B cell (primary cell): ENCODE results near the gene SORL1. TPM values are rescaled to one million over a fixed set of nuclear protein-coding genes. Genes with fewer than 3 reads are reported as not detected.
"Not testable (repeated sequence)": the region's sequence is repeated elsewhere in the genome, so short reads cannot be mapped to it uniquely, and the experiment has no call there.

Experiments
- ATAC-seq: fragments of 200-7000 bp; cut with Tn5 transposase; one replicate; pipeline ENCODE4 v1.10.0; 2021; ENCODE audit warnings: low read depth, mild to moderate bottlenecking, moderate number of reproducible peaks, moderate library complexity
- CTCF ChIA-PET: fragments of 350-600 bp; sonication (Branson Sonifier 250); formaldehyde crosslinking; loops from one replicate; lab custom pipeline; 2021; ENCODE audit warnings: antibody characterized with exemption, inconsistent platforms; lab: Charles Lee
- POLR2A ChIA-PET: fragments of 350-600 bp; sonication (Branson Sonifier 250); formaldehyde crosslinking; loops from one replicate; lab custom pipeline; 2021; ENCODE audit warnings: antibody characterized with exemption; lab: Charles Lee
- DNase-seq: peaks from one replicate; pipeline ENCODE4 v3.0.0; 2013
- H2AFZ ChIP-seq: 2 replicates; pipeline ENCODE4 v1.6.1; 2012; ENCODE audit warnings: mild to moderate bottlenecking, low read depth, low read length; ENCODE audit not compliant: insufficient read depth, poor library complexity, severe bottlenecking
- H3K27ac ChIP-seq, 2 donors: 1 replicate in 1 of 2; 2 replicates in 1 of 2; pipeline ENCODE4 v1.5.1; 2012 to 2013; ENCODE audit warnings: low read length in 2 of 2, mild to moderate bottlenecking in 2 of 2, moderate library complexity in 1 of 2
- H3K27me3 ChIP-seq, 4 experiments: fragments of 200-600 bp in 1 of 4; sonication (generic) in 1 of 4; replicated peaks in 1 of 4; 1 replicate in 2 of 4; 2 replicates in 2 of 4; pipeline versions ENCODE4 v1.6.1 to v1.7.0; 2013 to 2016; ENCODE audit warnings: low read length in 3 of 4, mild to moderate bottlenecking in 2 of 4, mixed read lengths in 1 of 4, moderate library complexity in 1 of 4; ENCODE audit not compliant: insufficient read depth in 4 of 4, control insufficient read depth in 3 of 4; ENCODE audit errors: control extremely low read depth in 1 of 4
- H3K36me3 ChIP-seq, 2 experiments: replicated peaks in 1 of 2; 1 replicate in 1 of 2; 2 replicates in 1 of 2; pipeline versions ENCODE4 v1.6.1 to v1.7.1; 2013; ENCODE audit warnings: low read length in 1 of 2; ENCODE audit not compliant: insufficient read depth in 2 of 2, control insufficient read depth in 1 of 2; ENCODE audit errors: control extremely low read depth in 1 of 2, extremely low read depth in 1 of 2
- H3K4me1 ChIP-seq, 2 donors: fragments of 200-600 bp in 1 of 2; sonication (generic) in 1 of 2; 1 replicate in 1 of 2; 2 replicates in 1 of 2; pipeline versions ENCODE4 v1.5.1 to v1.6.1; 2013 to 2017; ENCODE audit warnings: low read length in 2 of 2; ENCODE audit not compliant: control insufficient read depth in 2 of 2, insufficient read depth in 2 of 2
- H3K4me2 ChIP-seq: replicated peaks from 2 replicates; pipeline ENCODE3; 2012; ENCODE audit warnings: mild to moderate bottlenecking, low read depth, low read length; ENCODE audit not compliant: poor library complexity, severe bottlenecking
- H3K4me3 ChIP-seq, 5 experiments: fragments of 200-600 bp in 1 of 5; sonication (generic) in 1 of 5; 1 replicate in 3 of 5; 2 replicates in 2 of 5; pipeline versions ENCODE4 v1.5.1 to v1.7.0; 2011 to 2016; ENCODE audit warnings: low read length in 4 of 5, mild to moderate bottlenecking in 4 of 5, low read depth in 2 of 5, control low read depth in 1 of 5, moderate library complexity in 1 of 5; ENCODE audit not compliant: insufficient read depth in 1 of 5; ENCODE audit errors: control extremely low read depth in 1 of 5, extremely low read depth in 1 of 5
- H3K79me2 ChIP-seq: fragments of 200-600 bp; sonication (generic); one replicate; pipeline ENCODE4 v1.6.0; 2016; ENCODE audit warnings: low read length; ENCODE audit not compliant: control insufficient read depth, insufficient read depth
- H3K9ac ChIP-seq: fragments of 200-600 bp; sonication (generic); 2 replicates; pipeline ENCODE4 v1.6.1; 2017; ENCODE audit warnings: mild to moderate bottlenecking, low read length, moderate library complexity
- H3K9me3 ChIP-seq, 3 donors: one replicate each; pipeline versions ENCODE4 v1.6.1 to v1.7.1; 2013; ENCODE audit warnings: low read length in 2 of 3; ENCODE audit not compliant: control insufficient read depth in 2 of 3, insufficient read depth in 1 of 3; ENCODE audit errors: control extremely low read depth in 1 of 3
- H4K20me1 ChIP-seq: 2 replicates; pipeline ENCODE4 v1.6.0; 2012; ENCODE audit warnings: mild to moderate bottlenecking, low read length; ENCODE audit not compliant: insufficient read depth, control insufficient read depth, poor library complexity, severe bottlenecking
- H3K27ac Mint-ChIP-seq: one replicate; pipeline ENCODE4 v1.8.0; 2021; ENCODE audit warnings: mixed read lengths
- H3K27me3 Mint-ChIP-seq: one replicate; pipeline ENCODE4 v1.8.0; 2021; ENCODE audit warnings: mixed read lengths
- H3K4me1 Mint-ChIP-seq: one replicate; pipeline ENCODE4 v1.8.0; 2021; ENCODE audit warnings: mixed read lengths
- H3K4me3 Mint-ChIP-seq: one replicate; pipeline ENCODE4 v1.8.0; 2021; ENCODE audit warnings: mixed read lengths
- H3K9me3 Mint-ChIP-seq: one replicate; pipeline ENCODE4 v1.8.0; 2022; ENCODE audit warnings: mixed read lengths; ENCODE audit not compliant: insufficient read depth
- EZH2 ChIP-seq: IDR thresholded peaks from 2 replicates; pipeline ENCODE4 v1.6.1; 2012; ENCODE audit warnings: borderline replicate concordance, low read depth, mild to moderate bottlenecking, moderate library complexity, low read length; ENCODE audit not compliant: insufficient read depth, poor library complexity, severe bottlenecking
- WGBS: methylation state at CpG from one replicate; pipeline ENCODE4 v1.1.5; 2013; ENCODE audit warnings: missing lambda C conversion rate; ENCODE audit not compliant: insufficient coverage; 5-methylcytosine and 5-hydroxymethylcytosine counted together
- intact Hi-C: fragments of 100-400 bp; cut with micrococcal nuclease; formaldehyde crosslinking; loops from one replicate; pipeline ENCODE4 v1.10.0; 2022
- polyA plus RNA-seq: library from polyadenylated mRNA; depleted of rRNA; stranded (reverse); fragments of >200 nt; gene quantifications from 2 replicates; pipeline ENCODE4 v1.2.3, GENCODE V29; 2012
- total RNA-seq, 2 donors: library from RNA; stranded (reverse); fragments of 120-200 nt in 1 of 2; gene quantifications; 1 replicate in 1 of 2; 2 replicates in 1 of 2; pipeline versions ENCODE4 v1.2.3 to v1.2.4, GENCODE V29; 2013 to 2022
- TF ChIP-seq, protein P1 (sequence below): fragments of 200-600 bp; IDR thresholded peaks from one replicate; pipeline ENCODE4 v1.8.0; 2022; ENCODE audit warnings: antibody characterized with exemption, mild to moderate bottlenecking

Gene SORL1
- total and polyA plus RNA-seq, 2 donors (not counting 1 experiment from before 2014, with no cell fraction given) = 13.0 to 396 TPM

DNA sequence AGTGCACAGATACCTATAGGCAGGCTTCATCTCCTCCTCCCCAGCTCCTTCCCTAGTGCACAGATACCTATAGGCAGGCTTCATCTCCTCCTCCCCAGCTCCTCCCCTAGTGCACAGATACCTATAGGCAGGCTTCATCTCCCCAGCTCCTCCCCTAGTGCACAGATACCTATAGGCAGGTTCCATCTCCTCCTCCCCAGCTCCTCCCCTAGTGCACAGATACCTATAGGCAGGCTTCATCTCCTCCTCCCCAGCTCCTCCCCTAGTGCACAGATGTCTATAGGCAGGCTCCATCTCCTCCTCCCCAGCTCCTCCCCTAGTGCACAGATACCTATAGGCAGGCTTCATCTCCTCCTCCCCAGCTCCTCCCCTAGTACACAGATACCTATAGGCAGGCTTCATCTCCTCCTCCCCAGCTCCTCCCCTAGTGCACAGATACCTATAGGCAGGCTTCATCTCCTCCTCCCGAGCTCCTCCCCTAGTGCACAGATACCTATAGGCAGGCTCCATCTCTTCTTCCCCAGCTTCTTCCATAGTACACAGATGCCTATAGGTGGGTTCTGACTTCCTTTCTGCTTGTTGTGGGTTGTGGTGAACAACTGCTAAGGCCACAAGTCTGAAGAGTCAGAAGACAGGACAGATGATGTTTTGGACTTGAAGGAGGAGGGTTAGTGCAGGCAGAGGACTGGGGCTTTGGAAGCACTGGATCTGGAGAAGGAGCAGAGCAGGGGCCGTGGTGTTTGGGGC is 29.5 kb downstream of the SORL1 start:
- H3K4me3 ChIP-seq = peak overlapping the region in 1 of 5 experiments; percentile 10
- intact Hi-C loops = loop anchor here (2.0 kb wide), 1 partner anchor 13 kb away; no protein-coding TSS in a partner anchor
- H3K9me3 Mint-ChIP-seq, H2AFZ ChIP-seq, H3K27me3 Mint-ChIP-seq, POLR2A ChIA-PET, H4K20me1 ChIP-seq, H3K9me3 ChIP-seq, H3K27me3 ChIP-seq: not testable (repeated sequence)
- DNase-seq = peak; percentile 50
- Mint-ChIP-seq H3K4me1 (peaks cover 64% of the 10 kb centered on the region), H3K4me3 (peak overlapping the region; percentile 73), H3K27ac (peak overlapping the region; percentile 83)
- H3K4me2 ChIP-seq = peak overlapping the region; percentile 52
- peaks cover 0 to 20% of the 10 kb centered on the region in 2 experiments for H3K36me3 ChIP-seq
- H3K4me1 ChIP-seq = peaks cover 44 to 50% of the 10 kb centered on the region in 2 donors
- ATAC-seq = peak; percentile 28
- WGBS = 13% methylated on average over 1 of the region's 2 CpGs
- peaks cover 39% of the 10 kb centered on the region for H3K79me2 ChIP-seq
- H3K9ac ChIP-seq = peak overlapping the region; percentile 2
- peak overlapping the region; percentile 79 to 81 for H3K27ac ChIP-seq
- CTCF ChIA-PET = interaction anchor here (1.2 kb wide), 1 partner anchor 31 kb away, joined by 3 read pairs; no protein-coding TSS in a partner anchor

DNA sequence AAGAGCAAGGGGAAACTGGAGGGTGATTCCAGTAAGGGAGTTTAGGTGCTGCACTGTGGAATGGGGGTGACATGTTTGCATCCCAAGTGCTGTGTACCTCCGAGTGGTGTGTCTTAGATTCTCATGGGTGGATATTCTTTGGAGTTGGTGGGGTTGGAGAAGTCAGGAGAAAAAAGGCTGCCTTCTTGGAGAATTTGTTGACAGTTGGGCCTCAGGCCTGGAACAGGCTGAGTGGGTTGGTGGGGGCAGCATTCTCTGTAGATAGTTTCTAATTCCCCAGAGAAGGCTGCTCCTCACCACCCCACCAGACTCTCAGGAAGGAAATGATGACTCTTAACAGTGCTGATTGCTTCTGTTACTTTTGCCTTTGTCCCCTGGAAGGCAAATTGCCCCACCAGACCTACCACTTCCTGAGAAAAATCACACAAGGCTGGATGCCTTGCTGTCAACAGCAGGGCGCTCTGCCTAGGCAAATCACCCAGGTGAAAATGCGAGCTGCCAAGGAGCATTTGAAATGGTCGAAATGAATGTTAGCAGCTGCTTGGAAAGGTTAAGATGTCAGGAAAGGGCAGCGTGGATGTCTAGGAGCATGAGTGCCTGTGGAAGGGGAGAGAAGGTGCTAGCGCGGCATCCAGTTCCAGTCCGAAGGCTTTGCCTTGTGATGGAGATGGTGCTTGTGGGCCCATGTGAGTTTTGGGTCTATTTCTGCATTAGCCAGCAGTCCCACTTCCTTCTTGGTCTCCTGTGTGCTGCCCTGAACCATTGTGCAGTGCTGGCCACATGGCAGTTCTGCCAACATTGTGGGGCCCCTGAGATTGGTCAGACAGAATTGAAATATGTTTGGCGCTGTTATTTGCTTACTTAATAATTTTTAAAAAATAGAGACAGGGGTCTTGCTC is 30.4 kb downstream of the SORL1 start:
- Histone ChIP-seq H3K9ac (peak overlapping the region; percentile 2), H3K4me3 (peak overlapping the region in 3 of 5 experiments; percentile 1 to 21 (median 17)), H3K36me3 (peaks cover 0 to 21% of the 10 kb centered on the region in 2 experiments), H3K4me1 (peaks cover 44 to 50% of the 10 kb centered on the region in 2 donors), H3K27me3 (no peaks in the 10 kb centered on the region), H3K79me2 (peaks cover 45% of the 10 kb centered on the region), H3K9me3 (no peaks in the 10 kb centered on the region), H3K27ac (peak overlapping the region; percentile 79 to 81), H3K4me2 (peak overlapping the region; percentile 52), H4K20me1 (no peaks in the 10 kb centered on the region), H2AFZ (no peak overlapping the region)
- POLR2A ChIA-PET = interaction anchor here (1.0 kb wide), 1 partner anchor 31 kb away, joined by 4 read pairs; no protein-coding TSS in a partner anchor
- peak; percentile 89 for ATAC-seq
- Mint-ChIP-seq H3K4me3 (peak overlapping the region; percentile 73), H3K9me3 (no peaks in the 10 kb centered on the region), H3K4me1 (peaks cover 62% of the 10 kb centered on the region), H3K27me3 (no peaks in the 10 kb centered on the region), H3K27ac (peak overlapping the region; percentile 83)
- peak; percentile 77 for DNase-seq
- 22% methylated on average over 8 of the region's 9 CpGs for WGBS
- TF ChIP-seq, protein P1, sequence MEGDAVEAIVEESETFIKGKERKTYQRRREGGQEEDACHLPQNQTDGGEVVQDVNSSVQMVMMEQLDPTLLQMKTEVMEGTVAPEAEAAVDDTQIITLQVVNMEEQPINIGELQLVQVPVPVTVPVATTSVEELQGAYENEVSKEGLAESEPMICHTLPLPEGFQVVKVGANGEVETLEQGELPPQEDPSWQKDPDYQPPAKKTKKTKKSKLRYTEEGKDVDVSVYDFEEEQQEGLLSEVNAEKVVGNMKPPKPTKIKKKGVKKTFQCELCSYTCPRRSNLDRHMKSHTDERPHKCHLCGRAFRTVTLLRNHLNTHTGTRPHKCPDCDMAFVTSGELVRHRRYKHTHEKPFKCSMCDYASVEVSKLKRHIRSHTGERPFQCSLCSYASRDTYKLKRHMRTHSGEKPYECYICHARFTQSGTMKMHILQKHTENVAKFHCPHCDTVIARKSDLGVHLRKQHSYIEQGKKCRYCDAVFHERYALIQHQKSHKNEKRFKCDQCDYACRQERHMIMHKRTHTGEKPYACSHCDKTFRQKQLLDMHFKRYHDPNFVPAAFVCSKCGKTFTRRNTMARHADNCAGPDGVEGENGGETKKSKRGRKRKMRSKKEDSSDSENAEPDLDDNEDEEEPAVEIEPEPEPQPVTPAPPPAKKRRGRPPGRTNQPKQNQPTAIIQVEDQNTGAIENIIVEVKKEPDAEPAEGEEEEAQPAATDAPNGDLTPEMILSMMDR = no peak
- no peak for TF ChIP-seq EZH2
- CTCF ChIA-PET = interaction anchor here (1.0 to 1.9 kb wide), 4 partner anchors 12 to 161 kb away, joined by 3 to 9 read pairs (median 4); no protein-coding TSS in a partner anchor
- intact Hi-C loops = loop anchor here (2.0 kb wide), 1 partner anchor 14 kb away; no protein-coding TSS in a partner anchor
